ENCODE data around the gene ABCA2.

Gene ABCA2

DNA sequence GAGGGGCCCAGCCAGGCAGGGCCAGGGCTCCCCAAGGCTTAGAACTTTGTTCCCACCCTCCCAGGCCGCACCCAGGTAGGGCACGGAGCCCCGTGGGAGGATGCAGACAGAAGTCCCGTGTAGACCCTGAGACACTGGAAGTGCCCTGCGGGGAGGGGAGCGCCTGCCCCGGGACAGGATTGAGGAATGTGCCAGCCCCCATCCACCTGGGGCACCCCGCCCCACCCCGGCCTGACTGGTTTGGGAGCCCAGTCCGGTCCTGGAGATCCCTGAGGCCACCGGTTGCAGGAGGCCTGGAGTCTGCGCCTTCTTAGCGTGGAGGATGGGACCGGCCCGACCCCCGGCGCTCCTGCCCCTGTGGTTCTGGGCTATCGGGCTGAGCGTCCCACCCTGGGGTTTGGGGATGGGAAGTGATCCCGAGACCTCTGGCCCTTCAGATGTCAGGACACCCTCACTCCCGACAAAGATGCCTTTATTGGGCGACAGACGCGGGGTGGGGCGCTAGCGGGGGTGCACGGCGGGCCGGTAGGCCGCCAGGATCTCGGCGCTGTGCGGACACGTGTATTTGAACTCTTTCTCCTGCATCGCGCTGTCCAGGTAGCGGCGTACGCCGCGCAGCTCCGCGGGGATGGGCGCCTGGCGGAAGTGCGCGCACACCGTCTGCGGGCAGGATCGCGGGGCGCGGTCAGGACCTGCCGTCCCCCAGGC, 33.7 kb downstream of the ABCA2 start:
- Histone ChIP-seq H3K9me3 (replicated peaks in 1 of 11) (no peaks in the 10 kb centered on the region), H3K36me3 (peaks cover 0 to 19% (median 8%) of the 10 kb centered on the region in 11 experiments; a peak in 10 of 22 replicates), H3K4me3 (peak overlapping the region in 1 of 10 experiments; percentile 85; a peak in 1 of 20 replicates), H3K27me3 (no peaks in the 10 kb centered on the region; a peak in 2 of 22 replicates), H3K27ac (0 out of 22 replicates have a peak overlapping the region, but pooled peaks of 1 of the 11 experiments have one; percentile 14), H3K9ac (peak overlapping the region in 8 of 11 experiments; percentile 82 to 90 (median 85); a peak in 10 of 22 replicates), H3K4me1 (peaks cover 54 to 73% (median 64%) of the 10 kb centered on the region in 10 experiments), H4K20me1 (peaks cover 0 to 32% (median 11%) of the 10 kb centered on the region in 11 experiments; a peak in 14 of 22 replicates), H3K4me2 (peak overlapping the region; percentile 96 to 100 (median 99); a peak in 18 of 22 replicates)
- no peak for TF ChIP-seq Cebpa-rat (IDR thresholded peaks at IDR 0.05)

GRCh38 chr9:136992819-136993369, 35.1 kb downstream of the ABCA2 start:
- Histone ChIP-seq H4K20me1 (peaks cover 0 to 32% (median 11%) of the 10 kb centered on the region in 11 experiments; a peak in 14 of 22 replicates), H3K9me3 (replicated peaks in 1 of 11) (no peaks in the 10 kb centered on the region), H3K4me3 (peak overlapping the region; percentile 64 to 88 (median 81)), H3K9ac (peak overlapping the region; percentile 80 to 90 (median 85)), H3K4me1 (peaks cover 39 to 59% (median 50%) of the 10 kb centered on the region in 10 experiments), H3K27ac (peak overlapping the region in 10 of 11 experiments; percentile 66 to 90 (median 82); a peak in 21 of 22 replicates), H3K36me3 (peaks cover 0 to 19% (median 8%) of the 10 kb centered on the region in 11 experiments; a peak in 10 of 22 replicates), H3K27me3 (peaks cover 0 to 12% (median under 1%) of the 10 kb centered on the region in 11 experiments; a peak in 6 of 22 replicates), H3K4me2 (peak overlapping the region; percentile 96 to 100 (median 99))
- no peak for TF ChIP-seq Cebpa-rat (IDR thresholded peaks at IDR 0.05)

GRCh38 chr9:136991993-136992818, 35.8 kb downstream of the ABCA2 start, which contains the start of gene PAXX:
TSS of gene PAXX (plus strand) at chr9:136992422. CDS start at chr9:136992444, 22 bp downstream.
- TF ChIP-seq Cebpa-rat (IDR thresholded peaks at IDR 0.05): no peak
- Histone ChIP-seq H3K9me3 (replicated peaks in 1 of 11) (no peaks in the 10 kb centered on the region), H3K36me3 (peaks cover 0 to 19% (median 8%) of the 10 kb centered on the region in 11 experiments; a peak in 10 of 22 replicates), H3K9ac (peak within 1 kb of the TSS; percentile 80 to 90 (median 85)), H3K4me1 (peaks cover 32 to 52% (median 43%) of the 10 kb centered on the region in 10 experiments), H3K4me2 (peak within 1 kb of the TSS; percentile 96 to 100 (median 99)), H3K4me3 (peak within 1 kb of the TSS; percentile 64 to 88 (median 81)), H3K27ac (peak within 1 kb of the TSS in 10 of 11 experiments; percentile 66 to 90 (median 82); a peak in 21 of 22 replicates), H4K20me1 (peaks cover 0 to 32% (median 11%) of the 10 kb centered on the region in 11 experiments; a peak in 14 of 22 replicates), H3K27me3 (peaks cover 0 to 18% (median 7%) of the 10 kb centered on the region in 11 experiments; a peak in 14 of 22 replicates)

GRCh38 chr9:136990242-136990911, 37.7 kb downstream of the ABCA2 start:
- no peaks in the 10 kb centered on the region for H3K9me3 ChIP-seq (replicated peaks in 1 of 11)
- H4K20me1 ChIP-seq: peaks cover 0 to 20% (median 11%) of the 10 kb centered on the region in 11 experiments; a peak in 14 of 22 replicates
- no peak overlapping the region for H3K4me3 ChIP-seq
- H3K4me2 ChIP-seq: no peak overlapping the region
- no peak for TF ChIP-seq Cebpa-rat (IDR thresholded peaks at IDR 0.05)
- H3K9ac ChIP-seq: no peak overlapping the region
- H3K27me3 ChIP-seq: peaks cover 11 to 36% (median 25%) of the 10 kb centered on the region in 11 experiments
- H3K36me3 ChIP-seq: peaks cover 0 to 18% (median 8%) of the 10 kb centered on the region in 11 experiments; a peak in 10 of 22 replicates
- H3K4me1 ChIP-seq: peaks cover 16 to 34% (median 26%) of the 10 kb centered on the region in 10 experiments
- H3K27ac ChIP-seq: no peak overlapping the region

DNA sequence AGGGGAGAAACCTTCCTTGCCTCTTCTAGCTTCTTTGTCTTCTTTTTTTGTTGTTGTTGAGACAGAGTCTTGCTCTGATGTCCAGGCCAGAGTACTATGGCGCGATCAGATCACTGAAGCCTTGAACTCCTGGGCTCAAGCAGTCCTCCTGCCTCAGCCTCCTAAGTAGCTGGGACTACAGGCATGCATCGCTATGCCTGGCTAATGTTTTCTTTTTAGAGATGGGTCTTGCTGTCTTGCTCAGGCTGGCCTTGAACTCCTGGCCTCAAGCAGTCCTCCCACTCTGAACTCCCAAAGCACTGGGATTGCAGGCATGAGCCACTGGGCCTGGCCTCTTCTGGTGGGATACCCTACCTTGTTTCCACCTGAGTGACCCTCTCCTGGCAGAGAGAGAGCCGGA, 39.2 kb downstream of the ABCA2 start:
- Histone ChIP-seq H4K20me1 (peaks cover 0 to 14% (median 8%) of the 10 kb centered on the region in 11 experiments; a peak in 14 of 22 replicates), H3K9me3 (replicated peaks in 1 of 11) (no peaks in the 10 kb centered on the region), H3K4me1 (peaks cover 13 to 23% (median 19%) of the 10 kb centered on the region in 10 experiments), H3K4me2 (no peak overlapping the region), H3K27me3 (peaks cover 26 to 51% (median 40%) of the 10 kb centered on the region in 11 experiments), H3K36me3 (peaks cover 0 to 7% (median 5%) of the 10 kb centered on the region in 11 experiments; a peak in 8 of 22 replicates), H3K9ac (no peak overlapping the region), H3K4me3 (no peak overlapping the region), H3K27ac (no peak overlapping the region)
- TF ChIP-seq Cebpa-rat (IDR thresholded peaks at IDR 0.05): no peak

GRCh38 chr9:136985853-136986252, 42.2 kb downstream of the ABCA2 start:
- TF ChIP-seq Cebpa-rat (IDR thresholded peaks at IDR 0.05): no peak
- H3K4me1 ChIP-seq: peaks cover 0 to 10% (median under 1%) of the 10 kb centered on the region in 10 experiments; a peak in 6 of 20 replicates
- no peaks in the 10 kb centered on the region; a peak in 1 of 22 replicates for H4K20me1 ChIP-seq
- no peak overlapping the region for H3K4me3 ChIP-seq
- no peak overlapping the region for H3K9ac ChIP-seq
- H3K27ac ChIP-seq: no peak overlapping the region
- no peak overlapping the region for H3K4me2 ChIP-seq
- H3K36me3 ChIP-seq: no peaks in the 10 kb centered on the region
- H3K9me3 ChIP-seq (replicated peaks in 1 of 11): no peaks in the 10 kb centered on the region
- H3K27me3 ChIP-seq: peaks cover 33 to 71% (median 57%) of the 10 kb centered on the region in 11 experiments

- no peak overlapping the region for H3K4me2 ChIP-seq
- H3K9ac ChIP-seq: no peak overlapping the region
- no peak overlapping the region for H3K27ac ChIP-seq
- no peak for TF ChIP-seq Cebpa-rat (IDR thresholded peaks at IDR 0.05)
- H3K4me3 ChIP-seq: no peak overlapping the region
- peaks cover 0 to 10% (median 0%) of the 10 kb centered on the region in 10 experiments; a peak in 4 of 20 replicates for H3K4me1 ChIP-seq
- H4K20me1 ChIP-seq: no peaks in the 10 kb centered on the region; a peak in 1 of 22 replicates
- no peaks in the 10 kb centered on the region for H3K9me3 ChIP-seq (replicated peaks in 1 of 11)
- H3K27me3 ChIP-seq: peaks cover 33 to 71% (median 57%) of the 10 kb centered on the region in 11 experiments
- H3K36me3 ChIP-seq: no peaks in the 10 kb centered on the region
Observed at GRCh38 chr9:136985027-136985602, 42.9 kb downstream of the ABCA2 start.

Measured in BLaER1 treated with 17β-estradiol and CSF1 and Interleukin-3, amounts not matched to agents 10 nM and 100 nM (cell line).